ENCODE data around the gene SH3PXD2B.

The SH3PXD2B gene

GRCh38 chr5:172436078-172436878 is 18.0 kb downstream of the SH3PXD2B start:
- DNase-seq, result no peak

DNA sequence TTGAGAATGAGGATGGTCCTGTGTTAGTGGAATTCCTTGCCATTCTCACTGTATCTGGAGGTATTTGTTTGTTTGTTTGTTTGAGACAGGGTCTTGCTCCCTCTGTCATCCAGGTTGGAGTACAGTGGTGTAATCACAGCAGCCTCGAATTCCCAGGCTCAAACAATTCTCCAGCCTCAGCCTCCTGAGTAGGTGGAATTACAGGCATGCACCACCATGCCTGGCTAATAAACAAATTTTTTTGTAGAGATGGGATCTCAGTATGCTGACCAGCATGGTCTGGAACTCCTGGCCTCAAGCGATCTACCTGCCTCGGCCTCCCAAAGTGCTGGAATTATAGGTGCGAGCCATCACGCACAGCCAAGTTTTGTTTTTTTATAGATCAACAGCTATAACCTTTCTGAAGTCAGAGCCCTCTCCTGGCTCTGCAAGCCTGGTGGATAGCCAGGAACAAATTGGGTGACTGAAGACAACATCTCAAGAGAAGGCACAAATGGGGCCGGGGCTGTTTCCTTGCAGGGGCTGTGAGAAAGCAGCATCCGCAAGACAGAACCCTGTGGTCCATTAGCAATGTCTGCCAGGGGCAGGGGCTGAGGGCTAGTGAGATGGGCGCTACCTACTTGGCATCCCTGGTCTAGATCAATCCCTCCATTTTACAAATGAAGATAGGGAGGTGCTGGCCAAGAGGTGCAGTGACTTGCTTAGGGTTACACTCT is 18.8 kb downstream of the SH3PXD2B start:
- DNase-seq, result no peak

GRCh38 chr5:172434251-172434650 is 20.1 kb downstream of the SH3PXD2B start:
- no peak for DNase-seq

- no peak for DNase-seq
Measured at GRCh38 chr5:172433513-172433912, 20.8 kb downstream of the SH3PXD2B start.

DNA sequence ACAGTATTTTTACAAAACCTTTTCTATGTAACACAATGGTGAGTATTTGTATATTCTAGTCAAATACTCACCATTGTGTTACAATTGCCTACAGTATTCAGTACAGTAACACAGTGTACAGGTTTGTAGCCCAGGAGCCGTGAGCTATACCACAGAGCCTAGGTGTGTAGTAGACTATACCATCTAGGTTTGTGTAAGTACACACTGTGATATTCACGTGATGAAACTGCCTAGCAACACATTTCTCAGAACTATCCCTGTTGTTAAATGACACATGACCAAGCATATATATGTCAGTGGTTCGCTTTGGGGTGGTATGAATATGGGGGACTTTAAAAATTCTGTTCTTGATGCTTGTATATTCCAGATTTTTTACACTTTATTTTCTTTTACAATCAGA is 21.3 kb downstream of the SH3PXD2B start:
- DNase-seq, result no peak

GRCh38 chr5:172430354-172430753 is 24.0 kb downstream of the SH3PXD2B start:
- DNase-seq, result no peak

DNA sequence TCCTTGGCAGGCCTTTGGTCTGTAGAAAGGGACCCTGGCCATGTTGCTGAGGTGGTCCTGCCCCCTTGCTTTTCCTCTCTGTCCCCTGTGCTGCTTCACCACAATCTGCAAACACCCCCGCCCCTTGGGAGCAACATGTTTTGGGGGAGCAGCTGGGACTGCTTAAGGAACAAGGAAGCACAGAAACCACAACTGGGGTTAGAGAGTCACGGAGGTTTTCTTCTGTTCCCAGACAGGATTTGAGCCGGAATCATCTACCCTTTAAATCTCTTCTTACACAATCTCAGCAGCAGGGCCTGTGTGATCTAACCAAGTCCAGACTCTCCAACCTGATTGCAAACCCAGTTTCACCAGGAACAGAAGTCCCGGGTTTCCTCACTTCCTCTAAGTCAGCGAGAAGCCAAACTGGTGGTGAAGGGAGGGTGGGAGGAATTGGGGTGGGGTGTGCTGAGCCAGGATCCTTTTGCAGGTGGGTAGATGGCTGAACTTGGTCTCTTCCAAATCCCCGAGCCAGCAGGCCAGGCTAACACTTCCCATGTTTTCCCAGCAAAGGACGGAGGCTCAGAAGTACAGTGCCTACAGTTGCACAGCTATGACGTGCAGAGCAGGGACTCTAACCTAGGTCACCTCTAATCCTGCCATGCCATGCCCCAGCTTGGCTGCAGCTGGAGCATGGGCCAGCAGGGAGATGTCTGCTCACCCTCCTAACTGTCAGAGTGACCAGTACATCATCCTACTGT is 25.0 kb downstream of the SH3PXD2B start:
- no peak for DNase-seq

DNA sequence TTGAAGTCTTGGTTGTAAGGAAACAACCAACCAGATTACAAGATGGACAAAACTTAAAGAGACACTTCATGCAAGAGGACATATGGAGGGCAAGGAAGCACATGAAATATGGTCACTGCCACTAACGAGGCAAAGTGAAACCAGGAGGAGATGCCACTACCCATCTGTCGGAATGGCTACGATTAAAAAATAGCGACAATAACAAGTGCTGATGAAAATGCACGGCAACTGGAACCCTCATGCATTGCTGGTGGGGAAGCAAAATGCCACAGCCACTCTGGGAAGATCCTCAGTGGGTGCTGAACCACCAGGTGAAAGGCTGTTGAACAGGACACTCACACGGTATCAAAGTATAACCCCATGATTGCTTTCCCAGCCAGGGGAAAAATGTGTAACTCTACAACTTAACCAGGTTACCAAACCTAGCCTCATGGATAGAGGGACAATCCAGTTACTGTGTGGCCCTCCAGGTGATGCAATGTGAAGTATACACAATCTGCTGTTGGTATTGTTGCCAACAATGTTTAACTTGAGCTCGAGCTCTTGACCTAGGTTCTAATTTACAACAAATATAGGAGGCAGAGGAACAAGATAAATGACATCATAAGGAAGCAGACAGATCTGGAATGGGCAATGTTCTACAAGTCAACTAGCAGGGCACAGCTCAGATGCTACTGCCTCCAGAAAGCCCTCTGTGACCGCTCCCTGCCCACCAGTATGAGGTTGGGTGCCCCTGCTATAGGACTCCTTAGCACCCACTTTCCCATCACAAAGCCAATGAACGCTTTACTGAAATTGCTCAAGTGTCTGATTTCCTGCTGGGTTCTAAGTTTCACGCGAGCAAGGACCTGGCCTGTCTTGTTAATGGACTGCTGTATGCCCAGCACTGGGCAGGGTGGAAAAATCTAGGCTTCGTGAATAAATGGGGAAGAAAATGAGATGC is 25.8 kb downstream of the SH3PXD2B start:
- DNase-seq, result no peak

DNA sequence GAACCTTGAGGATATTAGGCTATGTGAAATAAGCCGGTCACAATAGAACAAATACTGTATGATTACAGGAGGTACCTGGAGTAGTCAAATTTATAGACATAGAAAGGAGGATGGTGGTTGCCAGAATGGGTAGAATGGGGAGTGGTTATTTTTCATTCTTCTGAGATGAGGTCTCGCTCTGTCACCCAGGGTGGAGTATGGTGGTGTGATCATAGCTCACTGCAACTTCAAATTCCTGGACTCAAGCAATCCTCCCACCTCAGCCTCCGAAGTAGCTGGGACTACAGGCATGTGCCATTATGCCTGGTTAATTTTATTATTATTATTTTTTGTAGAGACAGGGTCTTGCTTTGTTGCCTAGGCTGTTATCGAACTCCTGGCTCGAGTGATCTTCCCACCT is 27.1 kb downstream of the SH3PXD2B start:
- no peak for DNase-seq

DNA sequence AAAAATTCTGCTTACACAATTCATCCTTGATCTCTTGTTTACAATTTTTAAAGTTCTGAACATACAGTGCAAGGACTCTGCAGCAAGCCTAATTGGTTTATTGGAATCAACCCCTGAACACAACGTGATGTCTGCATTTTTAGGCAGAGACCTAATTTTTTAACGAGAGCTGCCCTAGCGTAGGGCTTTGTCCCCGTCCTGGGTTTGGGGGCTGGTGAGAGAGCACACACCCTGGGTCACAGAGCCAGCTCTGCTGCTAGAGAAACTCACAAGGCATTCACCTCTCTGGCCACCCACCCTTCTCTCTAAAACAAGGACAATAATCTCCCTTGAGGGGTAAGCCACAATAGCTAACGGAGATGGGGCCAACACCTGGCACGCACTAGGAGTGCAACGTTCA is 28.2 kb downstream of the SH3PXD2B start:
- no peak for DNase-seq

DNA sequence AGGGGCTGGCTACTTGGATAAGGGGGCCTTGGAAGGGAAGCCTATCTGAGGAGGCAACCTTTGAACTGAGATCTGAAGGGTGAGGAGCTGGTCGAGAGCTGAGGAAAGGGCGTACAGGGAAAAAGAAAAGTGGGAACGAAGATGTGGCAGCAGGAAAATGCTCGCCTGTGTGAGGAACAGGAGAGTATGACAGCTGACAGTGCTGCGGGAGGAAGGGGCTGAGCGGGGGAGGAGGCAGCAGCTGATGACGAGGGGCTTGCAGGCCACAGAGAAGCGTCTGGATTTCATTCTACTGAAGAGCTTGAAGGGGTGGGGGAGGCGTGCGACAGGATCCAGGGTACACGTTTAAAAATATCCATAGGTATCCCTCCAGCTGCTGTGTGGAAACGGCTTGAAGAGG is 28.9 kb downstream of the SH3PXD2B start:
- DNase-seq, result no peak

DNA sequence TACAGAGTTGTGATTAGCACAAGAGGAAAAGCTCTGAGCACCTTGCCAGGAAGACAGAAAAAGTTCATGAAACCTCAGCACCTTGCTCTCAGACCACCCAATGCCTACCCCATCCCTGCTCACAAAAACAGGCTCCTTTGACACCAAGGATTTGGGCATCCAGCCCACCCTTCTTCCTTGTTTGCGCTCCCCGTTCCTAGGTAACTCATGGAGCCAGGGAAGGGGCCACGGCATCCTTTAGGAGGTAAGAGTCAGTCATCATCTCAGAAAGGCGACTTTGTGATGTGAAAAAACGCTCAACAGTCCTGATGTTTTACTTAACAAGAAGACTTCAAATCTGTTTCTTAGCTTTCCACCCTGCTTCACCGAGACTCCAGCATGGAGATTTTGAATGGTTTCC is 29.5 kb downstream of the SH3PXD2B start:
- DNase-seq, result no peak

GRCh38 chr5:172424111-172424490 is 30.2 kb downstream of the SH3PXD2B start:
- no peak for DNase-seq

- DNase-seq, result no peak
Measured at GRCh38 chr5:172423379-172424110, 30.8 kb downstream of the SH3PXD2B start.

- no peak for DNase-seq
Measured at GRCh38 chr5:172422255-172422654, 32.1 kb downstream of the SH3PXD2B start.

GRCh38 chr5:172421020-172421419 is 33.3 kb downstream of the SH3PXD2B start:
- DNase-seq, result no peak

DNA sequence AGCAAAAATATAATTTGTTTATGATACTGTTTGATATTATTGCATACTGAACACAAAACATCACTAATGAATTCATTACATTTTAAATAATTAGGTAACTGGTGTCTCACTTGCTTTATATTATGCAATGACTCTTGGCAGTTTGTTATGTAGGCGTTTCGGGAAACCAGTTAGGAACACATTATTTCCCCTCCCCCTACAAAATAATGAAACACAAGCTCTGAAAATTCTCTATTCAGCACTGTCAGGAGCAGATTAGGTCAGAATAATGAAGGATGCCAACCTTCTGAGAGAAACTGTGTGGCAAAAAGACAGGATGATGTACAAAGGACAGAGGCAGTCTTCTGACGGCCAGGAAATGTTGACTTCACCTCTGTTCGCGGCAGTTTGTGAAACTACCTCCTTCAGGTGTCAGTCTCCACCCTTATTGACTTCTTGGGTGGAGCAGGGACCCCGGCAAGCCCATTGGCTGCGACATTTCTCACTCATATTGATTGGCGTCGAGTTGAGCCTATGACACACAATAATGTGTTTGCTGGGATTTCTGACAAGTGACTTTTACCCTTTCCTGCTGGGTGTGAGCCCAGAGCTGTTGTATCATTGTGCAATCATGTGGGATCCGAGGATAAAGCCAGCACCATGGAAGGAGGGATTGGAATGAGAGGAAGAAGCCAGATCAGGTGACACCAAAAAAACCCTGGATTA is 33.9 kb downstream of the SH3PXD2B start:
- DNase-seq, result no peak

GRCh38 chr5:172418862-172419814 is 35.2 kb downstream of the SH3PXD2B start:
- DNase-seq, result no peak

DNA sequence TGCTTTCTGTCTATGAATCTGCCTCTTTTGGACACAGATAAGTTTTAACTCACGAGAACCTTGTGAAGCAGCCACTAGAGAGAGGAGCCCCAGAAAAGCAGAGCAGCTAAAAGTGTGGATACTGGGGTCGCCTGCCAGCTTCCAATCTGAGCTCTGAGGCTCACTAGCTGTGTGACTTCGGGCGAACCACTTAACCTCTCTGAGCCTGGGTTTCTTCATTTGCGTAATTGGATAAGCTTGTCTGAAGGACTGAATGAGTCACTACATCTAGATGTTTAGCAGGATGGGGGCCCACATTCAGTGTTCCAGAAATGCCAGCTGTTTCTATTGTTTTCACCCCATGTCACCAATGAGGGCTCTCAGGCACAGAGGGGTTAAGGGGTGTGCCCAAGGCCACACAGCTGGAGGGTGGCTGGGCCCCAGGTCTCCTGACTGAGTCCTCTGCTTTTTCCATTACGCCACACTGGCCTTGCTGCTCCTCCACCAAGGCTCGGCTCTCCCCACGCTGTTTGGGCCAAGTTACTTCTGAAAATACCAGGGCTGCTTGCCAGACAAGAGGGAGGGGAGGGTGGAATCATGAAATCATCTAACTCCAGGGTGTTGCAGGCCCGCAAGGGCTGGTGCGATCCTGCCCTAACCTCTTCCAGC is 36.2 kb downstream of the SH3PXD2B start:
- DNase-seq, result no peak

Data from CD4-positive, alpha-beta T cell treated with Interleukin-6 for 4 hours (primary cell).